SK-N-SH (cell line): ENCODE measurements around the gene UBXN10. TPM values are rescaled to one million over a fixed set of nuclear protein-coding genes. Genes with fewer than 3 reads are reported as not detected.

Experiments used
- CTCF ChIA-PET: fragments of 300-600, 350-600 bp; formaldehyde crosslinking; extraction: SDS; loops from one replicate; lab custom pipeline; 2021; lab: Yijun Ruan, JAX
- POLR2A ChIA-PET: fragments of 350-600 bp; sonication (Branson Sonifier 250); formaldehyde crosslinking; extraction: SDS; loops from one replicate; lab custom pipeline; 2020; ENCODE audit warnings: antibody characterized with exemption, inconsistent platforms; lab: Yijun Ruan, JAX
- DNase-seq: peaks from one replicate; pipeline ENCODE4 v3.0.0; 2012
- H2AFZ ChIP-seq: fragments of 200-600 bp; sonication (generic); 2 replicates; pipeline ENCODE4 v1.8.1; 2016; ENCODE audit warnings: antibody characterized with exemption, mild to moderate bottlenecking, low read depth
- H3F3A ChIP-seq: fragments of 200-600 bp; sonication (generic); replicated peaks from 2 replicates; pipeline ENCODE3; 2016; ENCODE audit warnings: antibody characterized with exemption, mild to moderate bottlenecking; ENCODE audit not compliant: insufficient read depth
- H3K27ac ChIP-seq, 2 experiments: fragments of 200-500 bp in 1 of 2; fragments of 200-600 bp in 1 of 2; sonication (Bioruptor generic) in 1 of 2; sonication (generic), shearing (Covaris generic) in 1 of 2; 2 replicates each; pipeline versions ENCODE4 v1.5.1 to v1.6.1; 2014 to 2016; ENCODE audit warnings: low read depth in 2 of 2, inconsistent platforms in 1 of 2, low read length in 1 of 2, mild to moderate bottlenecking in 1 of 2, mixed read lengths in 1 of 2
- H3K27me3 ChIP-seq: fragments of 200-600 bp; sonication (generic), shearing (Covaris generic); 2 replicates; pipeline ENCODE4 v1.6.1; 2016; ENCODE audit warnings: mixed run types; ENCODE audit not compliant: insufficient read depth
- H3K36me3 ChIP-seq, 2 experiments: fragments of 200-500 bp in 1 of 2; fragments of 200-600 bp in 1 of 2; sonication (Bioruptor generic) in 1 of 2; sonication (generic) in 1 of 2; replicated peaks in 1 of 2; 2 replicates each; pipeline versions ENCODE3 to v1.5.1; 2014 to 2016; ENCODE audit warnings: low read length in 1 of 2, mild to moderate bottlenecking in 1 of 2; ENCODE audit not compliant: insufficient read depth in 2 of 2, control insufficient read depth in 1 of 2
- H3K4me1 ChIP-seq, 2 experiments: fragments of 200-500 bp in 1 of 2; fragments of 200-600 bp in 1 of 2; sonication (Bioruptor generic) in 1 of 2; sonication (generic), shearing (Covaris generic) in 1 of 2; 2 replicates each; pipeline versions ENCODE4 v1.5.1 to v1.6.1; 2014 to 2016; ENCODE audit warnings: low read depth in 1 of 2, low read length in 1 of 2, mixed run types in 1 of 2; ENCODE audit not compliant: insufficient read depth in 2 of 2, control insufficient read depth in 1 of 2
- H3K4me2 ChIP-seq: fragments of 200-600 bp; sonication (generic), shearing (Covaris generic); 2 replicates; pipeline ENCODE4 v1.6.1; 2017; ENCODE audit warnings: mixed run types
- H3K4me3 ChIP-seq, 2 experiments: fragments of 200-500 bp in 1 of 2; fragments of 200-600 bp in 1 of 2; sonication (Bioruptor generic) in 1 of 2; sonication (generic), shearing (Covaris generic) in 1 of 2; 2 replicates each; pipeline versions ENCODE4 v1.5.1 to v1.8.1; 2014 to 2016; ENCODE audit warnings: low read depth in 2 of 2, inconsistent platforms in 1 of 2, low read length in 1 of 2, mild to moderate bottlenecking in 1 of 2, mixed read lengths in 1 of 2, moderate library complexity in 1 of 2
- H3K79me2 ChIP-seq: fragments of 200-600 bp; sonication (generic); 2 replicates; pipeline ENCODE4 v1.8.1; 2017; ENCODE audit warnings: mild to moderate bottlenecking; ENCODE audit not compliant: insufficient read depth
- H3K9ac ChIP-seq: fragments of 200-600 bp; sonication (generic); 2 replicates; pipeline ENCODE4 v1.6.1; 2017; ENCODE audit warnings: mixed run types
- H3K9me2 ChIP-seq: fragments of 200-600 bp; sonication (generic); 2 replicates; pipeline ENCODE4 v1.6.1; 2017; ENCODE audit warnings: mixed run types
- H3K9me3 ChIP-seq: fragments of 200-600 bp; sonication (generic); 2 replicates; pipeline ENCODE4 v1.6.1; 2017; ENCODE audit warnings: mixed run types, mild to moderate bottlenecking, moderate library complexity
- H4K20me1 ChIP-seq: fragments of 200-600 bp; sonication (generic); 2 replicates; pipeline ENCODE4 v1.6.1; 2017; ENCODE audit warnings: mild to moderate bottlenecking, mixed run types; ENCODE audit not compliant: insufficient read depth
- EZH2phosphoT487 ChIP-seq: fragments of 200-600 bp; sonication (generic); IDR thresholded peaks from 2 replicates; pipeline ENCODE4 v1.6.1; 2017; ENCODE audit warnings: low read depth, mixed run types, mild to moderate bottlenecking, antibody characterized with exemption, moderate library complexity, borderline replicate concordance
- FOSL2 ChIP-seq: IDR thresholded peaks from 2 replicates; pipeline ENCODE4 v1.4.0; 2012; ENCODE audit warnings: low read depth, mild to moderate bottlenecking, moderate library complexity, borderline replicate concordance
- FOXM1 ChIP-seq: IDR thresholded peaks from 2 replicates; pipeline ENCODE4 v1.4.0; 2012; ENCODE audit warnings: low read depth, mild to moderate bottlenecking
- GATA2 ChIP-seq: sonication (generic); formaldehyde crosslinking; IDR thresholded peaks from 2 replicates; pipeline ENCODE4 v1.5.0; 2020; ENCODE audit warnings: mild to moderate bottlenecking, missing genetic modification reagents
- MEF2A ChIP-seq: IDR thresholded peaks from 2 replicates; pipeline ENCODE4 v1.4.0; 2012; ENCODE audit warnings: low read depth, borderline replicate concordance
- NFIC ChIP-seq: IDR thresholded peaks from 2 replicates; pipeline ENCODE4 v1.4.0; 2012; ENCODE audit warnings: borderline replicate concordance
- POLR2AphosphoS5 ChIP-seq: IDR thresholded peaks from 2 replicates; pipeline ENCODE4 v1.6.1; 2012; ENCODE audit warnings: low read depth, low read length
- RAD21 ChIP-seq: IDR thresholded peaks from 2 replicates; pipeline ENCODE4 v1.6.1; 2012; ENCODE audit warnings: mild to moderate bottlenecking, low read length
- RCOR1 ChIP-seq: fragments of 150-350 bp; IDR thresholded peaks from 2 replicates; pipeline ENCODE4 v1.6.1; 2017; ENCODE audit warnings: antibody characterized with exemption, low read length
- SIN3A ChIP-seq: IDR thresholded peaks from 2 replicates; pipeline ENCODE4 v1.6.1; 2012; ENCODE audit warnings: low read depth, mild to moderate bottlenecking, low read length, moderate library complexity, borderline replicate concordance
- TAF1 ChIP-seq: IDR thresholded peaks from 2 replicates; pipeline ENCODE4 v1.6.1; 2012; ENCODE audit warnings: low read depth, mild to moderate bottlenecking, low read length, moderate library complexity, borderline replicate concordance
- WGBS: methylation state at CpG from one replicate; pipeline ENCODE4 v1.1.6; 2017; ENCODE audit warnings: low lambda C conversion rate; 5-methylcytosine and 5-hydroxymethylcytosine counted together
- polyA plus RNA-seq, 3 experiments: library from polyadenylated mRNA; depleted of rRNA; stranded (reverse); fragments of >200 nt; gene quantifications; 2 replicates each; pipeline ENCODE4 v1.2.3, GENCODE V29; 2012
- TF ChIP-seq, protein P1 (sequence below): IDR thresholded peaks from 2 replicates; pipeline ENCODE4 v1.4.0; 2012; ENCODE audit warnings: low read depth, borderline replicate concordance

UBXN10 gene
- polyA plus RNA-seq, 1 of the 3 experiments (the other 2 are of a cell fraction) = not detected

GRCh38 chr1:20224546-20224945 lies 38.6 kb downstream of the UBXN10 start:
- no peak overlapping the region for H2AFZ ChIP-seq
- no peak overlapping the region for H3K9ac ChIP-seq
- no peak overlapping the region for H3K4me3 ChIP-seq
- H3F3A ChIP-seq = no peaks in the 10 kb centered on the region
- 30% methylated on average over 3 of the region's 3 CpGs for WGBS
- TF ChIP-seq FOXM1 (no peak), SIN3A (no peak), EZH2phosphoT487 (no peak), MEF2A (no peak), RCOR1 (no peak), GATA2 (CRISPR knock-in tag) (no peak), POLR2AphosphoS5 (no peak), TAF1 (no peak)
- no peaks in the 10 kb centered on the region for H3K79me2 ChIP-seq
- H3K27ac ChIP-seq = no peak overlapping the region
- no peaks in the 10 kb centered on the region for H3K36me3 ChIP-seq
- H3K4me1 ChIP-seq = no peaks in the 10 kb centered on the region
- ChIA-PET POLR2A (no interaction called here), CTCF (interaction anchor here (0.8 to 4.1 kb wide), 5 partner anchors 10 to 206 kb away, joined by 3 to 23 read pairs (median 3); no protein-coding TSS in a partner anchor)
- no peak for DNase-seq
- no peak overlapping the region for H3K4me2 ChIP-seq
- H3K9me3 ChIP-seq = no peaks in the 10 kb centered on the region
- H4K20me1 ChIP-seq = no peaks in the 10 kb centered on the region
- peaks cover 39% of the 10 kb centered on the region; the same call in 1 of the 2 replicates for H3K27me3 ChIP-seq
- no peaks in the 10 kb centered on the region for H3K9me2 ChIP-seq

DNA sequence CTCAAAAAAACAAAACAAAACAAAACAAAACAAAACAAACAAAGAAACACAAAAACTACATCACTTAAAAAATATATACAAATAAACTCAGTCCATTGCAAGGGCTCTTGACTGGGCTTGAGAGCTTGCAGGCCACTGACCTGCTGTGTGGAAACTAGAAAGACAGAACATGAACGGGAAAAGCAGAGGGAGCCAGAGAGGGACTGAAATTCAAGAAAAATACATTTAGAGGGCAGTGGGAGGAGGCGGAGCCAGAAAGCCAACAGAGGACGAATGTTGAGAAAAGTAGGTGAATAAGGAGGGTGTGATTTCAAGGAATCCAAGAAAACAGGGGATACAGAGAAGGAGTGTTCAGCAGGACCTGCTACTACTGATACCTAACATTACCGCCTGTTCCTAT lies 41.8 kb downstream of the UBXN10 start:
- H3K9ac ChIP-seq = no peak overlapping the region
- no peaks in the 10 kb centered on the region for H3K36me3 ChIP-seq
- CTCF ChIA-PET = interaction anchor here (0.9 to 2.4 kb wide), 7 partner anchors 10 to 266 kb away, joined by 3 to 14 read pairs (median 5); no protein-coding TSS in a partner anchor
- no peak overlapping the region for H3K4me2 ChIP-seq
- 52% methylated on average over 4 of the region's 4 CpGs for WGBS
- no peaks in the 10 kb centered on the region for H3K9me2 ChIP-seq
- H3F3A ChIP-seq = no peaks in the 10 kb centered on the region
- H3K79me2 ChIP-seq = no peaks in the 10 kb centered on the region
- H3K9me3 ChIP-seq = no peaks in the 10 kb centered on the region
- POLR2A ChIA-PET = no interaction called here
- no peak for DNase-seq
- H3K27ac ChIP-seq = no peak overlapping the region
- no peaks in the 10 kb centered on the region for H3K4me1 ChIP-seq
- H4K20me1 ChIP-seq = no peaks in the 10 kb centered on the region
- TF ChIP-seq FOSL2 (no peak), NFIC (no peak), RAD21 (no peak)
- TF ChIP-seq, protein P1, sequence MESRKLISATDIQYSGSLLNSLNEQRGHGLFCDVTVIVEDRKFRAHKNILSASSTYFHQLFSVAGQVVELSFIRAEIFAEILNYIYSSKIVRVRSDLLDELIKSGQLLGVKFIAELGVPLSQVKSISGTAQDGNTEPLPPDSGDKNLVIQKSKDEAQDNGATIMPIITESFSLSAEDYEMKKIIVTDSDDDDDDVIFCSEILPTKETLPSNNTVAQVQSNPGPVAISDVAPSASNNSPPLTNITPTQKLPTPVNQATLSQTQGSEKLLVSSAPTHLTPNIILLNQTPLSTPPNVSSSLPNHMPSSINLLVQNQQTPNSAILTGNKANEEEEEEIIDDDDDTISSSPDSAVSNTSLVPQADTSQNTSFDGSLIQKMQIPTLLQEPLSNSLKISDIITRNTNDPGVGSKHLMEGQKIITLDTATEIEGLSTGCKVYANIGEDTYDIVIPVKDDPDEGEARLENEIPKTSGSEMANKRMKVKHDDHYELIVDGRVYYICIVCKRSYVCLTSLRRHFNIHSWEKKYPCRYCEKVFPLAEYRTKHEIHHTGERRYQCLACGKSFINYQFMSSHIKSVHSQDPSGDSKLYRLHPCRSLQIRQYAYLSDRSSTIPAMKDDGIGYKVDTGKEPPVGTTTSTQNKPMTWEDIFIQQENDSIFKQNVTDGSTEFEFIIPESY = no peak
- H3K27me3 ChIP-seq = peaks cover 28% of the 10 kb centered on the region; the same call in 1 of the 2 replicates
- no peak overlapping the region for H3K4me3 ChIP-seq
- H2AFZ ChIP-seq = no peak overlapping the region
